Neuronal stem cell (in vitro differentiated cells): ENCODE data around the gene PSMG3.
A peak's percentile ranks its signal among the peaks of the same experiment; 100 is the strongest.
"Not testable (repeated sequence)": the region's sequence is repeated elsewhere in the genome, so short reads cannot be mapped to it uniquely, and the experiment has no call there.

Experiments
- DNase-seq: peaks from one replicate; pipeline ENCODE4 v3.0.0-alpha.2; 2013; ENCODE audit warnings: low spot score
- H2AFZ ChIP-seq: one replicate; pipeline ENCODE4 v1.6.1; 2013; ENCODE audit warnings: mild to moderate bottlenecking, low read length, inconsistent platforms
- H2AK5ac ChIP-seq: 2 replicates; pipeline ENCODE4 v1.6.1; 2013; ENCODE audit warnings: low read depth, mild to moderate bottlenecking, inconsistent platforms, low read length, moderate library complexity, mixed read lengths
- H2BK120ac ChIP-seq: 2 replicates; pipeline ENCODE4 v1.6.1; 2013; ENCODE audit warnings: low read depth, mild to moderate bottlenecking, inconsistent platforms, low read length, moderate library complexity, mixed read lengths
- H2BK12ac ChIP-seq: one replicate; pipeline ENCODE4 v1.6.1; 2013; ENCODE audit warnings: low read length, inconsistent platforms
- H2BK15ac ChIP-seq: 2 replicates; pipeline ENCODE4 v1.6.1; 2013; ENCODE audit warnings: mild to moderate bottlenecking, low read length, inconsistent platforms, mixed read lengths
- H2BK5ac ChIP-seq: one replicate; pipeline ENCODE4 v1.6.1; 2013; ENCODE audit warnings: inconsistent platforms, mild to moderate bottlenecking, low read length, moderate library complexity
- H3K14ac ChIP-seq: one replicate; pipeline ENCODE4 v1.6.1; 2013; ENCODE audit warnings: low read length, inconsistent platforms
- H3K18ac ChIP-seq: 2 replicates; pipeline ENCODE4 v1.6.1; 2013; ENCODE audit warnings: low read length, inconsistent platforms
- H3K23ac ChIP-seq: 2 replicates; pipeline ENCODE4 v1.6.1; 2013; ENCODE audit warnings: low read depth, mild to moderate bottlenecking, mixed read lengths, low read length, inconsistent platforms; ENCODE audit not compliant: poor library complexity
- H3K27ac ChIP-seq: replicated peaks from 3 replicates; pipeline ENCODE4 v1.5.1; 2013; ENCODE audit warnings: low read length, inconsistent platforms
- H3K27me3 ChIP-seq, 3 experiments: 2 replicates each; pipeline ENCODE4 v1.6.1; 2013; ENCODE audit warnings: low read length in 3 of 3, mild to moderate bottlenecking in 2 of 3, inconsistent platforms in 1 of 3, low read depth in 1 of 3, mixed read lengths in 1 of 3, moderate library complexity in 1 of 3; ENCODE audit not compliant: control insufficient read depth in 3 of 3, insufficient read depth in 3 of 3
- H3K36me3 ChIP-seq, 2 donors: replicated peaks in 1 of 2; 2 replicates each; pipeline ENCODE4 v1.6.1; 2013; ENCODE audit warnings: low read length in 2 of 2; ENCODE audit not compliant: control insufficient read depth in 2 of 2, insufficient read depth in 2 of 2
- H3K4ac ChIP-seq: 2 replicates; pipeline ENCODE4 v1.6.1; 2013; ENCODE audit warnings: inconsistent platforms, mild to moderate bottlenecking, low read length, moderate library complexity
- H3K4me1 ChIP-seq, 2 donors: 1 replicate in 1 of 2; 2 replicates in 1 of 2; pipeline ENCODE4 v1.6.1; 2013; ENCODE audit warnings: low read length in 2 of 2, low read depth in 1 of 2; ENCODE audit not compliant: control insufficient read depth in 2 of 2, insufficient read depth in 1 of 2
- H3K4me2 ChIP-seq: one replicate; pipeline ENCODE4 v1.6.1; 2013; ENCODE audit warnings: mild to moderate bottlenecking, low read length, inconsistent platforms; ENCODE audit not compliant: insufficient read depth, poor library complexity, severe bottlenecking
- H3K4me3 ChIP-seq, 2 donors: 2 replicates each; pipeline ENCODE4 v1.5.1; 2013; ENCODE audit warnings: low read length in 2 of 2, mild to moderate bottlenecking in 2 of 2, inconsistent platforms in 1 of 2, moderate library complexity in 1 of 2
- H3K79me1 ChIP-seq: one replicate; pipeline ENCODE4 v1.6.1; 2013; ENCODE audit warnings: low read depth, mild to moderate bottlenecking, inconsistent platforms, low read length, moderate library complexity
- H3K9ac ChIP-seq: one replicate; pipeline ENCODE4 v1.6.1; 2013; ENCODE audit warnings: mild to moderate bottlenecking, low read depth, low read length, inconsistent platforms; ENCODE audit not compliant: poor library complexity
- H3K9me3 ChIP-seq, 2 donors: replicated peaks in 1 of 2; 2 replicates each; pipeline versions ENCODE3 to v1.6.1; 2013; ENCODE audit warnings: low read length in 2 of 2, mild to moderate bottlenecking in 2 of 2, inconsistent platforms in 1 of 2, low read depth in 1 of 2, mixed read lengths in 1 of 2, moderate library complexity in 1 of 2; ENCODE audit not compliant: control insufficient read depth in 2 of 2, insufficient read depth in 1 of 2
- H4K8ac ChIP-seq: one replicate; pipeline ENCODE4 v1.6.1; 2013; ENCODE audit warnings: low read depth, mild to moderate bottlenecking, inconsistent platforms, low read length, moderate library complexity
- H4K91ac ChIP-seq: one replicate; pipeline ENCODE4 v1.6.1; 2013; ENCODE audit warnings: low read length, low read depth, mild to moderate bottlenecking, inconsistent platforms; ENCODE audit not compliant: poor library complexity
- WGBS, 2 donors: extraction: QIAGEN DNeasy Blood & Tissue Kit; methylation state at CpG; one replicate each; pipeline ENCODE4 v1.1.7; 2013; ENCODE audit warnings: missing lambda C conversion rate in 2 of 2, mixed read lengths in 1 of 2; ENCODE audit not compliant: insufficient read length in 2 of 2, insufficient replicate concordance in 1 of 2; ENCODE audit errors: extremely low coverage in 2 of 2; 5-methylcytosine and 5-hydroxymethylcytosine counted together

Gene PSMG3

DNA sequence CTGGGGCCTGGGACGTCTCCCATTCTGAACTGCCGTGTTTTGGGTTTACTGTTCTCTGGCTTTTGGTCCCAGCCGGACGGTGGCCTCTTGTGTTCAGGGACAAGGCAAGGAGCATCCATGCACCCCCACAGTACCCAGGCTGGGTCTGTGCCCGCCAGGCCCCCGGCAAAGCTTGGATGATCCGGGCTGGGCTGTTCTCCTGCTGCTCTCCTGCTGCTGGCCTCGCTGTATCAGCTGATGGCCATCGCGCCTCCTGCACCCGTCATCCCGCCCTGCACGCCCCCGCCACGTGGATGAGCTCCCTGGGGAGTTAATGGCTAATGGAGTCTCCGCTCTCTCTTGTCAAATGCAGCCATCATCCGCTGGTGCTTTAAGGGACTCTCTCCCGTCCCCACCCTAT is 14.9 kb upstream of the PSMG3 start:
- Histone ChIP-seq H2AFZ (no peak overlapping the region), H2BK5ac (peak overlapping the region; percentile 53), H3K27ac (no peak overlapping the region), H3K23ac (peak overlapping the region; percentile 65), H2AK5ac (peak overlapping the region; percentile 68), H3K79me1 (no peaks in the 10 kb centered on the region), H3K27me3 (no peaks in the 10 kb centered on the region), H3K4ac (no peak overlapping the region), H2BK120ac (no peak overlapping the region), H3K4me1 (peaks cover 1 to 2% of the 10 kb centered on the region in 2 donors), H4K91ac (no peak overlapping the region), H3K14ac (peak overlapping the region; percentile 21), H3K9ac (no peak overlapping the region), H2BK15ac (peak overlapping the region; percentile 55), H3K4me2 (no peak overlapping the region), H2BK12ac (no peak overlapping the region), H4K8ac (peak overlapping the region; percentile 86), H3K36me3 (no peaks in the 10 kb centered on the region), H3K4me3 (no peak overlapping the region), H3K9me3 (peaks cover 0 to 6% of the 10 kb centered on the region in 2 donors), H3K18ac (no peak overlapping the region)
- DNase-seq = no peak
- WGBS, 2 donors = no CpG with 5 or more reads among the region's 18 CpGs

DNA sequence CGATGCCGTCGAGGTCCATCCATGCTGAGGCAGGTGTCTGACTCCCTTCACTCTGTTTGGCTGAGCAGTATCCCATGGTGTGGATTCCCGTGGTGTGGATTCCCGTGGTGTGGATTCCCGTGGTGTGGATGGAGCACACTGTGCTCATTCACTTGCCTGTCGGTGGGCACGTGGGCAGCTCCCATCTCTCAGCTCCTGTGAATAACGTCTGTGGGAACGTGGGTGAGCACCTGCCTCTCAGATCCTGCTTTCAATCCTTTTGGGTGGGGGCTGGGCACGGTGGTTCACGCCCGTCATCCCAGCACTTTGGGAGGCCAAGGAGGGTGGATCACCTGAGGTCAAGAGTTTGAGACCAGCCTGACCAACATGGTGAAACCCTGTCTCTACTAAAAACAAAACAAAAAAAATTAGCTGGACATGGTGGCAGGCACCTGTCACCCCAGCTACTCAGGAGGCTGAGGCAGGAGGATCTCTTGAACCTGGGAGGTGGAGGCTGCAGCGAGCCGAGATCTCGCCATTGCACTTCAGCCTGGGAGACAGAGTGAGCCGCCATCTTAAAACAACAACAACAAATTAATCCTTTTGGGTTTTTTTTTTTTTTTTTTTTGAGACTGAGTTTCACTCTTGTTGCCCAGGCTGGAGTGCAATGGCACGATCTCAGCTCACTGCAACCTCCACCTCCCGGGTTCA is 13.6 kb upstream of the PSMG3 start:
- H2BK12ac ChIP-seq, H3K36me3 ChIP-seq, H4K8ac ChIP-seq, H3K4me3 ChIP-seq, H3K79me1 ChIP-seq, H3K4me2 ChIP-seq, H2AFZ ChIP-seq, H3K4me1 ChIP-seq, DNase-seq, H3K27ac ChIP-seq, H3K9me3 ChIP-seq, H3K18ac ChIP-seq, H2BK120ac ChIP-seq, H2BK15ac ChIP-seq, H3K4ac ChIP-seq, H3K27me3 ChIP-seq, H3K9ac ChIP-seq, H4K91ac ChIP-seq: not testable (repeated sequence)
- peak overlapping the region; percentile 21 for H3K14ac ChIP-seq
- peak overlapping the region; percentile 37 for H2AK5ac ChIP-seq
- no CpG with 5 or more reads among the region's 19 CpGs for WGBS, 2 donors
- H3K23ac ChIP-seq = peak overlapping the region; percentile 52
- peak overlapping the region; percentile 22 for H2BK5ac ChIP-seq

DNA sequence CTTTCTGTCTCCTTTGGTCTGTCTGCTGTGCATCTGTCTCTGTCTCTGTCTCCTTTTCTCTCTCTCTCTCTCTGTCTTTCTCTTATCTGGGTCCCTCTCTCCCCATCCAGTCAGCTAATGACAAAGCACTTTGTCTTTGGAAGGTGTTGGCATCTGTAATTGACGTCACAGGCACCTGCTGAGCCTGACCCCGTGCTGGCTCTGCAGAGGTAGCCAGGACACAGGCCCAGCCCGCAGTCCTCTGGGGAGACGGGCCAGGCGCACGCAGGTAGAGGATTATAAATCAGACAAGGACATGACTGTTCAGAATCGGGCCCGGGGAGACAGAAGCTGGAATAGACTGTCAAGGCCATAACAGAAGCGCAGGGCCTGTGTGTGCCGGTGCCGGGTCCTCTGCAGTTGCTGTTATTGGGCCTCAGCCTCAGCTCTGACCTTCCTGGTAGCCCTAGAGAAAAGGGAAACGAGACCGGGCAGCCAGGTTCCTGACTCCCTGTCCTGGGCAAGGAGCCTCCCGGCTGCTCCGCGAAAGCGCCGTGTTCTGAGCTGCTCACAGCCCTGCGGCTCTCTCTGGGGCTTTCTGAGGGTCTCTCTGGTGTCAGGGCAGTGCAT is 10.7 kb upstream of the PSMG3 start:
- H3K27me3 ChIP-seq = no peaks in the 10 kb centered on the region
- H3K27ac ChIP-seq = no peak overlapping the region
- H3K4ac ChIP-seq = no peak overlapping the region
- WGBS, 2 donors = no CpG with 5 or more reads among the region's 19 CpGs
- H3K4me1 ChIP-seq = peaks cover 0 to 2% of the 10 kb centered on the region in 2 donors
- DNase-seq = no peak
- H2BK15ac ChIP-seq = no peak overlapping the region
- H4K91ac ChIP-seq = no peak overlapping the region
- no peak overlapping the region for H3K23ac ChIP-seq
- no peak overlapping the region for H3K9ac ChIP-seq
- H3K4me2 ChIP-seq = no peak overlapping the region
- no peak overlapping the region for H2BK5ac ChIP-seq
- H2AK5ac ChIP-seq = no peak overlapping the region
- H3K18ac ChIP-seq = no peak overlapping the region
- no peak overlapping the region for H4K8ac ChIP-seq
- no peaks in the 10 kb centered on the region for H3K9me3 ChIP-seq
- no peak overlapping the region for H2BK12ac ChIP-seq
- H3K79me1 ChIP-seq = no peaks in the 10 kb centered on the region
- H3K36me3 ChIP-seq = no peaks in the 10 kb centered on the region
- H3K14ac ChIP-seq = no peak overlapping the region
- no peak overlapping the region for H2AFZ ChIP-seq
- no peak overlapping the region for H3K4me3 ChIP-seq
- no peak overlapping the region for H2BK120ac ChIP-seq

DNA sequence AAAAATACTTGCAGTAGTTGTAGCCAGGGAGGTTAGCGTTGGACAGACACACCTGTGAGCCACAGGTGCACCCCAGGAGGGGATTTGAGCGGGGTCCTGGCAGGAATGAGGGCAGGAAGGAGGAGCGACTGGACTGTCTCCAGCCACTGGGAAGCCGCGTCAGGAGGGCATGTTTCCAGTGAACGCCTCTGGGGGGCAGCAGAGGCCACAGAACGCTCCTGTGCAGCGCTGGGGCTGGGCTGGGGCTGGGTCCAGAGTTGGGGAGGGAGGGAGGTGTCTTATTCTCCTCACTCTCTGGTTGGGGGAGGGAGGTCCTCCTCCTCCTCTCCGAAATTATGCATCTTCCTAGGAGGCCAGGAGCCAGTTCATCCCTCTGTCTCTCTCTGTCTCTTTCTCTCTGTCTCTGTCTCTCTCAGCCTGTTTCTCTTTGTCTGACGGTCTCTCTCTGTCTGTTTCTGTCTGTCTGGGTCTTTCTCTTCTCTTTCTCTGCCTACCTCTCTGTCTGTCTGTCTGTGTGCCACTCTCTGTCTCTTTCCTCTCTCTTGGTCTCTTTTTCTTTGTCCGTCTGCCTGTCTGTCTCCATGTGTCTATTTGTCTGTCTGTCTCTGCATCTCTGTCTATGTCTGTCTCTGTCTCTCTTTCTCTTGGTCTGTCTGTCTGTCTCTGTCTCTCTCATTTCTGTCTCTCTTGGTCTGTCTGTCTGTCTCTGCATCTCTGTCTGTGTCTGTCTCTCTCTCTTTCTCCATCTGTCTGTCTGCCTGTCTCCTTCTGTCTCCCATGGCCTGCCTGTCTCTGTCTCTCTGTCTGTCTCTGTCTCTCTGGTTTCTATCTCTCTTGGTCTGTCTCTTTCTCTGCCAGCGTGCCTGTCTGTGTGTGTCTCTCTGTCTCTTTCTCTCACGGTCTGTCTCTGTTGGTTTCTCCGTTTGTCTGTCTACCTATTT is 9.9 kb upstream of the PSMG3 start:
- Histone ChIP-seq H3K27me3 (no peaks in the 10 kb centered on the region), H2BK12ac (no peak overlapping the region), H3K9me3 (no peaks in the 10 kb centered on the region), H2AFZ (peak overlapping the region; percentile 47), H3K4me1 (peaks cover 0 to 2% of the 10 kb centered on the region in 2 donors), H3K27ac (no peak overlapping the region), H2BK15ac (no peak overlapping the region), H2BK120ac (no peak overlapping the region), H4K8ac (no peak overlapping the region), H3K23ac (no peak overlapping the region), H2BK5ac (no peak overlapping the region), H3K4me3 (no peak overlapping the region), H3K9ac (no peak overlapping the region), H3K14ac (no peak overlapping the region), H3K18ac (no peak overlapping the region), H3K36me3 (no peaks in the 10 kb centered on the region), H4K91ac (no peak overlapping the region), H2AK5ac (no peak overlapping the region), H3K4ac (no peak overlapping the region), H3K4me2 (no peak overlapping the region), H3K79me1 (no peaks in the 10 kb centered on the region)
- no CpG with 5 or more reads among the region's 14 CpGs for WGBS, 2 donors
- DNase-seq = peak; percentile 70
